T-helper 2 cell (primary cell): ENCODE data around the gene GAS2L2.
"Not testable (repeated sequence)": the region's sequence is repeated elsewhere in the genome, so short reads cannot be mapped to it uniquely, and the experiment has no call there.

Experiments used
- DNase-seq, 5 experiments: peaks; one replicate each; pipeline versions ENCODE4 v3.0.0 to v3.0.0-alpha.2; 2012 to 2022

Gene GAS2L2

GRCh38 chr17:35773129-35773528, 20.1 kb upstream of the GAS2L2 start:
- DNase-seq: no peak

- DNase-seq: no peak
Observed at GRCh38 chr17:35769895-35770486, 17.0 kb upstream of the GAS2L2 start.

DNA sequence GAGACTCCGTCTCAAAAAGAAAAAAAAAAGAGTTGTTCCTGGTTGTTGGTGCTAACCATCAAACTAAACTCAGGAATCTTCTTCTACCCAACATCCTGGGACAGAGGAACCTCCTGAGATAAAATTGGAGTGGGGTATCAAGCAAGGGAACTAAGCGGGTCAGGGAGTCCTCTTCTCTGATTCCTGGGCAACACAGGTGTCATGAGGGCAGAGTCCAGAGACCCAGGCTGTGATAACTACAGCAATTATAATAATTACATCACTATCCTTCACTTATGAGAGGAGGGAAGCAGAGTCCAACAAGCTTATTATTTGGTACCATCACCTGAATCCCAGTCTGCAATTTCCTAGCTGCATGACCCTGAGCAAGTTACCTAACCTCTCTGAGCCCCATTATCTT, 15.8 kb upstream of the GAS2L2 start:
- no peak for DNase-seq

DNA sequence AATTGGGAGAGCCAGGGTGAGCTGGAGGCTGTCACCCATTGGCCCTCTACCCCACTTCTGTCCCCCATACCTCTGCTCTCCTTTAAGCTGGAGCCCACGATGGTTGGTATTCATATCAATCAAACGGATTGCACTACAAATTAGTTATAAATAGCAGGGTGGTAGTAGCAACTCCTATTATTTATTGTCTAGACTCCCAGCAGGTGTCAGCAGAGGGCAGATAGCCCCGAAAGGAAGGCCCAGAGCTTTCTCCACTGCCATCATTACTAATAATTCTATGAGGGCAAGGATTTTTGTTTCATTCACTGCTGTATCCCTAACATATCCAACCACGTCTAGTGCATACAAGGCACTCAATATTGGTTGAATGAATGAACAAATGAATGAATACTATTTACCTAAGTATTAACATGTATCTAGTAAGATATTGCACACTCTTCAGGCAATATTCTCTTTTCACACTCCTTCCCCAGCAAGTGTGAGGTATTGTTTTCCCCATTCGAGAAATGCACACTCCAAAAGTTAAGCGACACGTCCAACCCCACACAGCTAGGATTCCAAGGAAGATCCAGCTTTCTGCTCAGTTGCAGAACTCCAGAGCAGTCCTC, 14.0 kb upstream of the GAS2L2 start:
- DNase-seq: peak in 1 of 5 experiments; percentile 28

DNA sequence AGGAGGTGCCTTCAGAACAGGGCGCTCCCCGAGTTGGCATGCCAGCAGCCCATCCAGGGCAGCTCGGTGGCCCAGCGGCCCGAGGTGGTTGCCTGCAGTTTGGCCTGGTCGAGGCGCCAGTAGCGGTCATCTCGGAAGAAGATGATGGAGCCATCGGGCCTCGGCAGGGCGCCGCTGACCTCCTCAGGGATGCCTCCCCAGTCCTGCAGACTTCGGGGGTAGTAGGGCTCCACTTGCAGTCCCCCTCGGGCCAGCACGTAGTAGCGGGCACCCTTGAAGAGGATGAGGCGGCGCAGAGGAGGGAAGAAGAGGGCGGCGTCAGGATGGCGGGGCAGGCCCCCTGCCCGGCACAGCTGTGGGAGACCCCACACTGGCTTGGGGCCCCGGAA, 13.4 kb upstream of the GAS2L2 start:
- no peak for DNase-seq

GRCh38 chr17:35765756-35766488, 12.9 kb upstream of the GAS2L2 start:
- DNase-seq: no peak

DNA sequence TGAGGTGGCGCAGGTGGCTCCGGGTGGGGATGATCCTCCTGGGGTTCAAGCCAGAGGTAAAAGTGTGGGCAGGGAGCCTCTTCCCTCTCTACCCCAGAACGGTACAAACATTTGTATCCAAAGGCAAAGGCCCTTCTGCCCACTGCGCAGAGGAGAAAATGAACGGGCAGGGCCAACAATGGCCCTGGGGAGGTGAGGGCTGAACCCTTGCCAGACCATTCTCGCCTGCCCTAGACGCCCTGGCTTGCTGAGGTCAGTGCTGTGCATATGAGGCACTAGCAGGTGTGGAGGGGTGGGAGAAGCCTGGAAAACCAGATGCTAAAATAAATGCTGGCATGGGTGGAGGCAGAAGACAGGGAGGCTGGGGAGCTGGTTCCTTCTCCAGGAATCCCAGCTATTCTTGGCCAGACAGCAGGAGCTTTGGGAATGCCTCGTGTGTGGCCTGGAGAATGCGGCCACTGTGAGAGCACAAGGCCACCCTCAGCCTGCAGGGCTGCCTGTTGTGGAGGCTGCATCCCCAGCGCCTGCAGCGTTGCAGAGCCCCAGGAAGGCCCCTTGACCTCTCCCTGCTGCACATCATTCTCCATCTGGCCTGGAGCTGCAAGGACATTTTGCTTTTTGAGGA, 12.2 kb upstream of the GAS2L2 start:
- DNase-seq: no peak

DNA sequence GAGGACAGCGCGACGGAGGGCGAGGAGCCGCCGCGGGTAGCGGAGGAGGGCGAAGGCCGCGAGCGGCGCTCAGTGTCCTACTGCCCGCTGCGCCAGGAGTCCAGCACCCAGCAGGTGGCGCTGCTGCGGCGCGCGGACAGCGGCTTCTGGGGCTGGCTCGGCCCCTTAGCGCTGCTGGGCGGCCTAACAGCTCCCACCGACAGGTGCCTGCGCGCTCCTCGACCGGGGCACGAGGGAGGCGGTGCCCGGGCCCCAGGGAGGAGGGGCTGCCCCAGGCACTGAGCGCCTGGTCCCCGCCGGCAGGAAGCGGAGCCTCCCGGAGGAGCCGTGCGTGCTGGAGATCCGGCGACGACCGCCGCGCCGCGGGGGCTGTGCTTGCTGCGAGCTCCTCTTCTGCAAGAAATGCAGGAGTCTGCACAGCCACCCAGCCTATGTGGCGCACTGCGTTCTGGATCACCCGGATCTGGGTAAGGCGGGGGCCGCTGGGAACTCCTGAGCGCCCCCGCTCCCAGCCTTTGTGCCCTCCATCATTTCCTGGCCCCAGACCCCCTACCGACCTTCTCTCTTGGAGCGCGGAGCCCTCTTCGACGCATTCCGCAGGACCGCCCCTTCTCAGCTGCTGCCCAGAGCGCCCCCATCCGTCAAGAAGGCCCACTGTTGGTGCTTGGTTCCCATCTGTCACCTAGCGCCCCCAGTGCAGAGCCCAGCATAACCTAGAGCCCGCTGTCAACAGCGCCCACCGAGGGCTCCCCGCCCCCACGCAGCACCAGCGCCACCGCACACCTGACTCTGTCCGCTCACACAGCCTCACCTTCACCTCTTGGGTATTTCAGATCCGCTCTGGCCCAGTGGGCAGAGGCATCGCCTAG, 11.3 kb upstream of the GAS2L2 start:
- DNase-seq: peak; percentile 76 to 88 (median 80)

GRCh38 chr17:35763767-35764122, 10.7 kb upstream of the GAS2L2 start:
- DNase-seq: no peak

GRCh38 chr17:35761601-35762000, 8.6 kb upstream of the GAS2L2 start:
- no peak for DNase-seq

DNA sequence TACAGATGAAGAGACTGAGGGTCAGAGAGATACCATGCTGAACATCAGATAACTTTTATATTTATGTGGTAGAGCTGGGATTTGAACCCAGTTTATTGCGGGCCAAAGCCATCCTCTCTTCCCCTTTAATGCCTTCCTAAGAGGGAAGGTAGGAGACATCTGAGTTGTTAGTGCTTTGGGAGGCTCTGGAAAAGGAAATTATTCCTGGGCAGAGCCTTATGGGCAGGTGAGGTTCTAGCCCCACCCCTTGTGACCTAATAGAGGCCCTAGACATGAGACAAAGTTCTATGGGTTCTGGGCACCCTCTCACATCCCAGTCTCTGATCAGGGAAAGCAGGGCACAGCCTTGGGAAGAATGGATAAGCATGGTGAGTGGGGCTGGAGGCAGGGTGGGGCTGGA, 7.5 kb upstream of the GAS2L2 start, which contains the start of gene C17orf50:
TSS of gene C17orf50 (plus strand) at position 301 of the 400 bp plus-strand sequence. CDS start at position 356, 55 bp downstream.
- DNase-seq: no peak

- no peak for DNase-seq
Observed at GRCh38 chr17:35757243-35757642, 4.2 kb upstream of the GAS2L2 start.

GRCh38 chr17:35752471-35752870, 568 bp downstream of the GAS2L2 start:
- DNase-seq: no peak

DNA sequence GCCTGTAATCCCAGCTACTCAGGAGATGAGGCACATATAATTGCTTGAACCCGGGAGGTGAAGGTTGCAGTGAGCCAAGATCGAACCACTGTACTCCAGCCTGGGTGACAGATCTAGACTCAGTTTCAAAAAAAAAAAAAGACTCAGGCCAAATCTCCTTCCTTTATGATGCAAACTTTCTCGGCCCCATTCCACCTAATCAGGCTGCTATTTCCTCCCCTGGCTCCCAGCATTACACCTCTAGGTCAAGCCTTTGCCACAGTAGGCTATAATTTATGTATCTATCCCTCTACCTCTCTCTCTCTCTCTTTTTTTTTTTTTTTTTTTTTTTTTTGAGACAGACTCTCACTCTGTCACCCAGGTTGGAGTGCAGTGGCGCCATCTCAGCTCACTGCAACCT, 1.5 kb downstream of the GAS2L2 start:
- DNase-seq: not testable (repeated sequence)

- no peak for DNase-seq
Observed at GRCh38 chr17:35750526-35751395, 2.3 kb downstream of the GAS2L2 start.

DNA sequence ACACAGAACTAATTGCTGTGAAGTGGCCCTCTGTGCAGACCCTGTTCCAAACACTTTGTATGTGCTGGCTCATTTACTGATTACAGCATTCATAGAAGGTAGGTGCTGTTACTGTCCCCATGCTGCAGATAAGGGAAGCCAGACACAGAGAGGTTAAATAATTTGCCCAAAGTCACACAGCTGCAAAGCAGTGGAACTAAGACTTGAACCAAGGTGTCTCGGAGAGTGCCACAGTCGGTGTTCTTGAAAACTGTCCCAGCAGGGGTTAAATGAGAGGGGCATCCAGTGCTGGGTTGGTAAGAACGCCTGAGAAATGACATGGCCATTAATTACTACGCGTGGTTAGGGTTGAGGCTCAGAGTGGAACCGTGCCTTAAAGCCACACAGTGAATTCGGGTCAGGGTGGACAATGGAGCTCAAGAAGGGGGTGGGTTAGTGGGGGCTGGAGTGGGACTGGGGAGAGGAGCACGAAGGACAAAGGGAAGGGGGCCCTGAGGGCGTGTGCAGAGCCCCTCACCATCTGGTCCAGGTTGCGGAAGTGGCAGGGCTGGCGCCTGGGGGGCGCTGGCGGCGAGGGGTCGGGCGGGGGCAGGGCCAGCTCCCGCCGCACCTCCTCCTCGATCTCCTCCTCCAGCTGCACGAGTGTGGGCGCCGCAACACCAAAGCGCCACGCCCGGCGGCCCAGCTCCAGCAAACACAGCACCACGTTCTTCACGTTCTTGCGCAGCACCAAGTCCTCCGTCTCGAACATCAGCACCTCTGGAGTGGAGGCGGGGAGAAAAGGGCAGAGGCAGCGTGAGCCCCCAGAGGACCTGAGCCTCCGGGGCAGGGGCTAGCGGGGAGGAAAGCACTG, 3.3 kb downstream of the GAS2L2 start:
- DNase-seq: peak in 1 of 5 experiments; percentile 34

GRCh38 chr17:35748979-35749378, 4.1 kb downstream of the GAS2L2 start:
- DNase-seq: no peak

DNA sequence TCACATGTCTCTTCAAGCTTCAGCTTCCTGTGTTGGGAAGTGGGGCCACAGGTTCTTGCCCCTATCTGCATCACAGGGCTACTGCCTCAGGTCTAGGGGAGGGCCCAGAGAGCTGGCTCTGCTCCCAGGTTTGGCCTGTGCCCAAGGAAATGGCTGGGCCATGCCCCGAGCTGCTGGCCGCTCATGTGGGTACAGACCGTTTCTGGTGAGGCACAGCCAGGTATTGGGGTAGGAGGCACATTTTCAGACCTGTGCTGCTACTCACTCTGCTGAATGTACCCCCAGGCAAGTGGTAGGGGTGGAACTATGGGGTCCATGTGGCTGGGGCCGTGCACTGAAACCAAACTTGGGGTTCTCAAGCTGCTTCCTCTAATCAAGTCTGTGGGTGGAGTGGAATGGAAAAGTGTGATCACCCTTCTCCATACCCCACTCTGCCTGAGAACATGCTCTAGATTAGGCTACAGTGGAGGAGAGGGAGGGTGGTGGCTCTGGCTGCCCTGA, 4.6 kb downstream of the GAS2L2 start:
- DNase-seq: no peak

GRCh38 chr17:35747540-35748017, 5.5 kb downstream of the GAS2L2 start:
- DNase-seq: peak; percentile 33 to 76 (median 63)

- DNase-seq: no peak
Observed at GRCh38 chr17:35745749-35746320, 7.2 kb downstream of the GAS2L2 start.
